HG03565 (cell line): ENCODE measurements around the gene DNAH17.

Source experiments
- ATAC-seq: cut with Tn5 transposase; IDR thresholded peaks from one replicate; pipeline ENCODE4 v1.9.1; 2021; ENCODE audit warnings: mild to moderate bottlenecking, moderate library complexity; ENCODE audit not compliant: unreplicated experiment

DNAH17 gene

GRCh38 chr17:78433780-78434335 lies 143.3 kb downstream of the DNAH17 start:
- ATAC-seq: no peak

DNA sequence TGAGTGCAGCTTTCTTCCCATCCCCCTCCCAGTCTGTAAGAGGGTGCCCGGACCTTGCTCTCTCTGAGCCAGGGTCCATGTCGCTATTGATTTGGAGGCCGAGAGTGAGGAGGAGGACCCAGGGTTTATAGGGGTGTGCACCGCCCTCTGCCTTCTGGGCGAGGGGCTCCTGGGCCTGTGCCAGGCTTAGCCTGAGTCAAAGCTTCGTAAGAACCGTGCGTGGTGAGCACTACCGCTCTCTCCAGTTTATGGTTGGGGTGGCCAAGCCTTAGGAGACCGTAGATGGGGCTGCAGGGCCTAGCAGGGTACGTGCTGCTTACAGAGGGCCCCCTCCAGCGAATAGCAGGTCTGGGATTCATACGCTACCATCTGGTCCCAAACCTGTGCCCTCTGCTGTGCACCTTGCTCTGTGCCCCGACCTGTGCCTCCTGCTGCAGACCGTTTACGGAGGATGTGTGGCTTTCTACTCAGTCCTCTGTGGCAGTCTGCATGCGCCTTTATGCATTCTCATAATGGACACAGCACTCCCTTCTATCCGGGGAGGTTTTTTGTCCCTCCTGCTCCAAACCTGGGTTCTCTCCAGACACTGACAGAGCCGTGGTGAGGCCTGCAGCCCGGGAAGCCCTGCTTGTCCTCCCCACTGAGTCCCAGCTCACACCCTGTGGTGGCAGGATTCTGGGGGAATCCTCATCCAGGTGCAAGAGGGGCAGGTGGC lies 144.0 kb downstream of the DNAH17 start:
- no peak for ATAC-seq

DNA sequence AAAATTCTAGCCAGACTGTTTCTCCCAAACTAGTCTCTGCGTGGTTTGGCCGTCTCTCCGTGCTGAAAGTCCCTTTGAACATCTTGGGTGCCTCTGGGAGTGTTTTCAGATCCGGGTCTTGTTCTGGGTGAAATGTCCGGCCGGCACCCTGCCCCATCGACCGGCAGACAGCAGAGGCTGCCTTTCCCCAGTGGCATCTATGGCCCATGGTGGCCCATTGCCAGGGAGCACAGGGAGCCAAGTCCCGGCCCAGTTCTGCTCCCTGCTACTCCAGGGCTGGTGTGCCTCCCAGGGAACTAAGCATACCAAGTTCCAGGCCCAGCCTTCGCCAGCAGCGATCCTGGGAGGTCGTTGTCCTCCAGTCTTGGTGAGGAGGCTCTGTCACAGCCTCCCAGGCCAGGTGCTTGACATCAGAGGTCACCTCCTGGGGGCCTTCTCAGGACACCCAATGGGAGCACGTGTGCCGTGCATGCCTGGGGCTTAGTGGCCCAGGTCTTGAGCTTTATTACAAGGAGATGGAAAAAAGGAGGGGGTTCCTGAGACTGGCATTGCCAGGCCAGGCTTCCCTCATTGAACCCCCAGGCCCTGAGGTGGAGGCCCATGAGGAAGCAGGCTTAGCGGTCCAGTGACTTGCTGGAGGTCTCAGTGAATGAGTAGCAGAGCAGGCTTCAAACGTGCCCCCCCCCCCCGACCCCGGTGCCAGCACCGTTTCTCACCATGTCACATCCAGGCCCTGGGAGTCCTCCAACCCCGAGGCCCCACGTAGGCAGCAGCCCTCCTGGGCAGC lies 144.8 kb downstream of the DNAH17 start:
- ATAC-seq: no peak

DNA sequence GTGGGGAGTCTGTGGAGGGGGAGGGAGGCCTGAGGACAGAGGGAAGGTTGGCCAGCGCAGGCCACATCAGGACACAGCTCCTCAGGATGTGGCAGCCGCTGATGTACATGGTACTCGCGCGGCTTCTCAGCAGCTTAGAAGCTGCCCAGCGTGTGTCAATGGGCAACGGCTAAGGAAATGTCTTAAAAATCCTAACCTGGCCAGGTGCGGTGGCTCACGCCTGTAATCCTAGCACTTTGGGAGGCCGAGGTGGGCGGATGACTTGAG lies 145.6 kb downstream of the DNAH17 start:
- ATAC-seq: no peak

DNA sequence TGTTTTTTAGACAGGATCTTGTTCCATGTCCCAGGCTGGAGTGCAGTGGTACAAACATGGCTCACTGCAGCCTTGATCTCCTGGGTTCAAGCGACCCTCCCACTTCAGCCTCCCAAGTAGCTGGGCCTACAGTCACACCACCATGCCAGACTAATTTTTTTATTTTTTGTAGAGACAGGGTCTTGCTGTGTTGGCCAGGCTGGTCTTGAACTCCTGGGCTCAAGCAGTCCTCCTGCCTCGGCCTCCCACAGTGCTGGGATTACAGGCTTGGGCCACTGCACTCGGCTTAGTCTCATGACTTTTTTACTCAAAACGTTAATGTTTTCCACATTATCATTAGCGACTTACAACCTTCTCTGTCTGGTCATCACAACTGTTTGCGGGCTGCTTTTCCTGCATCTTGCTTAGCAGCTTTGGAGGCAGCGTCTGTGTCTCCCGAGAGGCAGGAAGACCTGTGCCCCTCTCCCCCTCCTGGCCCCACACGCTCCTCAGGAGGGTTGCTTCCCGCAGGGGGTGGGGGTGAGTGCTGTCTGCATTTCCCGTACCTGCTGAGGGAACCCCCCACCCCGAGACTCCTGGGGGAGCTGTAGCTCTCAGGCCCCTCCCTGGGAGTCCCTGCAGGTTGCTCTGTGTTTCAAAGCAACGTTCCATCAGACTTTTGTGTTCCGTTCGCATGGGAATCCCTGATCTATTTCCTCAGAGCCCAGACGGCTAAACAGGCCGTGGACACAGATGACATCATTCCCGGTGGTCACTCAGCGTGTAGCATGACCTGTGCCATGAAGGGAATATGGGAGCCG lies 146.1 kb downstream of the DNAH17 start:
- ATAC-seq: no peak

DNA sequence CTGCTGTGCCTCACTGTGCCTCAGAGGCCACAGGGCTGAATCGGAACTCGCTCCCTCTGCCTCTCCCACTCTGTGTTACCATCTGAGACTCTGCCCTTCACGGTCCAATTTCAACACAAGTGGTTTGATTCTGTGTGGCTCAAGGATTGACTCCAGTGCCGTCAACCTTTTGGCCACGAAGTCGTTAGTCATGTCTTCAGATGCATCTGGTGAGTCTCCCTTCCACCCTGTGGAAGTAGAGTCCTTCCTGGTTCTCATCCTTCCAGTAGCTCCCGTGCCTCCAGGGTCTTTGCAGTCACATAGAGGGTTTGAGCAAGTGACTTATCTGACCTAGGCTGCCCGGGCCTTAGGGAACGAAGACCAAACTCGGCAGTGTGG lies 147.6 kb downstream of the DNAH17 start:
- ATAC-seq: no peak

GRCh38 chr17:78428836-78429617 lies 148.2 kb downstream of the DNAH17 start:
- no peak for ATAC-seq

DNA sequence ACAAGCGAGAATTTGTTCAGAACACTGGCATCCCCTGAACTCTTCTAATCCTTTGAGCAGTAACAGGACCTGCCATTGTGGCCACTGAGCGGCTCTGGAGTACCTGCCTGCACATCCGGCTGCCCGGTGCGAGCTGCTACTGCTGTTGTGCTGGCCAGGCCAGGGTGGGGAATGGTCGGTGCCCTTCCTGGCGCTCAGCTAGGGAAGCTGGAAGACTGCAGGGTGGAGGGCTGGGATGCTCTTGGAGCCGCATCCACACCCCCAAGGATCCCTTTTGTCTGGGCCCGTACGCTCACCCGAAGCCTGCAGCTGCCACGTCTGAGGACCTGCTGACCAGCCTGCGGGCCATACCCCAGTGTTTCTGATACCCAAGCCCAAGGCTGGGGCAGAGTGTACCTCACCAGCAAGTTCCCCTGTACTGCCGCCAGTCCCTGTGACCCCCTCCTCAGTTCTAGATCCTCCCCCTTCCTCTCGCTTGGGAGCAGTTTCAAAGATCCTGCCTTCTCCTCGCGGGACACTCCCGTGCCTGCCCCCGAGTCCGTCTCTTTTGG lies 149.1 kb downstream of the DNAH17 start:
- ATAC-seq: no peak

- ATAC-seq: no peak
These were observed 150.1 kb downstream of the DNAH17 start for GRCh38 chr17:78427140-78427539.

DNA sequence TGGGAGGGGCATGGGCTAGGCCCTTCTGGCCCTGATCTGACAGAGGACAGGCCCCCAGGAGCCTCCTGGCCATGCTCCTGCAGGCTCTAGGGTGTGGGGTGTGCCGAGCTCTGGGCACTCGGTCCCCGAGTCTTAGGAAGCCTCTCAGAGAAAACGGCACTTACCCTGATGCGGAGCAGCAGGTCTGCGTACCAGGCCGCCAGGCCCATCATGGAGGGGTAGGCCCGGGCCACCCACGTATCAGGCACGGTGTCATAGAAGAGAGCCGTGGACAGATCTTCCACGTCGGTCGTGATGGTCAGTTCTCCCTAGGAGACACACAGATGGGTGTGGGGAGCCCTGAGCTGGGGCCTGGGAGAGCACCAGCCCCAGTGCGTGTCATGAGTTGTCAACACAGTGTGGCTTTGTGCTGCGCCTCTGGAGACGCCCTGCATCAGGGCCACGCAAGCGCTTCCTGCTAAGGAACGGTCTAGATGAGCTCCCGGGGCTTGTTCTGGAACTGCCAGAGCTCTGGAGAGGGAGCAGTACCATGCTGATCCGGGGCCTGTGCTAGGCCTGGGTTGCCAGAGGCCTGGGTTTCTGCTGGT lies 150.8 kb downstream of the DNAH17 start:
- no peak for ATAC-seq

DNA sequence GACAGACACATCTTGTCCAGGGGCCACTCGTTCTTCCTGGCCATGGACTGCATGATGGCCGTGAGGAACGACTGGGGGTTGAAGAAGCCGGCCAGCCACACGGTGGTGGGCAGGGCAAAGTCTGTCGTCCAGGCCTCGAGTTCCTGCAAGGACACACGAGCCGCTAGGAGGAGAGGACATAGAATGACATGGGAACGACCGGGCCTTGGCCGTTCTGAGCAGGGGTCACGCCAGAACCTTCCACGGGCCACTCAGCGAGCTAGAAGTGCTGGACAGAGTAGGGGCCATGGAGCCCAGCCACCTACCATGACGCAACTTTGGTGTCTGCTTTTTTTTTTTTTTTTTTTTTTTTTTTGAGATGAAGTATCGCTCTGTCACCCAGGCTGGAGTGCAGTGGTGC lies 151.8 kb downstream of the DNAH17 start:
- no peak for ATAC-seq

DNA sequence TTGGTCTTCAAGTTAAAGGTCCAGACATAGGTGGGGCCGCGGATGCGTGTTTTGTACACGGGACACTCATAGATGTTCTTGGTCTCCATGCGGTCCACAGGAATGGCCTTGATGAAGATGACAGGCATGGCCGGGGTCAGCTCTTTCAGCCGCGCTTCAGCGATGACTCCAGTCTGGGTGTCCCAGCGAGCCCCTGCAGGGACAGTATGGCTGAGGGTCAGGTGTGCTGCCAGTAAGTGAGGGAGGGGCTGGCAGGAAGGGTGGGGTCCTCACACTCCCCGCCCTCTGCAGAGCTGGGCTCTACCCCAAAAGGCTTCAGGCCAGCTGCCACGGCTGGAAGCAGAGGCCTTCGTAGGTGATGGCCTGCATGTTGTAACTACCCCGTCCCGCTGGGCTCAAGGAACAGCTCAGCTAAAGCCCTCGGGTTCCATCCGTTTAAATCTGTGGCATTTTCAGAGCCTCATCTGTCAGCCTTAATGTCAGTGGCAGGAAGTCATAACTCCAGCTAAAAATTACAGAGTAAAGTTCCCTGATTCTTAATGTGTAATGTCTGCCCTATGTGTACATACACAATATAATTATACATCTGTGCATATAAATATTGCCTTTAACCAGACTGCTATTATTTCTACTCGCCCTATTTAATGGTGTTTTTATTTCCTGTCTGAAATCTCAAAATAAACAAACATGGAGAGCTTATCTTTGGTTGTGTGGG lies 153.1 kb downstream of the DNAH17 start:
- ATAC-seq: no peak

DNA sequence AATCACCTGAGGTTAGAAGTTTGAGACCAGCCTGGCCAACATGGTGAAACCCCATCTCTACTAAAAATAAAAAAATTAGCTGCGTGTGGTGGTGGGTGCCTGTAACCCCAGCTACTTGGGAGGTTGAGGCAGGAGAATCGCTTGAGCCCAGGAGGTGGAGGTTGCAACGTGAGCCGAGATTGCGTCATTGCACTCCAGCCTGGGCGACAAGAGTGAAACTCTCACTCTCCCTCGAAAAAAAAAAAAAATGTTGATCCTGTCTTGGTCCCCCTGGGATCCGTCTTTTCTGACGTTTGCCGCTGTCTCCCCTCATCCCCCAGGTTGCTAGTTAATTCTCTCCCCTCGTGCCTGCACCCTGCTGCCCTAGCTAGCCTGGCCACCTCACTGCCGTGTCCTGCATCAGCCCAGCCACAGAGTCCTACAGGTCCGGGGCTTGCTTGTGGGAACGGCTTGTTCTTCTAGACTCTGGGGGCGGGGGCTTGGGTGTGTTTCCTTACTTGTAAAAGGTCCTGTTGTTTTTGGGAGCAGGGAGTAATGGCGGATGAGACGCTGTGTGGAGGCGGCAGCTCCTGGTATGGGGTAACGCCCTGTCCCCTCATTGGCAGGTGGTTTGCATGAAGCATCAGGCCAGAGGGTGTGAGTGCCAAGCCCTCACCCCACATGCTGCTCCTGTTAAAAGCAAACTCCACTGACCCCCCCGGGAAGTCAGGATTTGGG lies 154.2 kb downstream of the DNAH17 start:
- no peak for ATAC-seq

GRCh38 chr17:78422267-78422605 lies 155.0 kb downstream of the DNAH17 start:
- no peak for ATAC-seq

DNA sequence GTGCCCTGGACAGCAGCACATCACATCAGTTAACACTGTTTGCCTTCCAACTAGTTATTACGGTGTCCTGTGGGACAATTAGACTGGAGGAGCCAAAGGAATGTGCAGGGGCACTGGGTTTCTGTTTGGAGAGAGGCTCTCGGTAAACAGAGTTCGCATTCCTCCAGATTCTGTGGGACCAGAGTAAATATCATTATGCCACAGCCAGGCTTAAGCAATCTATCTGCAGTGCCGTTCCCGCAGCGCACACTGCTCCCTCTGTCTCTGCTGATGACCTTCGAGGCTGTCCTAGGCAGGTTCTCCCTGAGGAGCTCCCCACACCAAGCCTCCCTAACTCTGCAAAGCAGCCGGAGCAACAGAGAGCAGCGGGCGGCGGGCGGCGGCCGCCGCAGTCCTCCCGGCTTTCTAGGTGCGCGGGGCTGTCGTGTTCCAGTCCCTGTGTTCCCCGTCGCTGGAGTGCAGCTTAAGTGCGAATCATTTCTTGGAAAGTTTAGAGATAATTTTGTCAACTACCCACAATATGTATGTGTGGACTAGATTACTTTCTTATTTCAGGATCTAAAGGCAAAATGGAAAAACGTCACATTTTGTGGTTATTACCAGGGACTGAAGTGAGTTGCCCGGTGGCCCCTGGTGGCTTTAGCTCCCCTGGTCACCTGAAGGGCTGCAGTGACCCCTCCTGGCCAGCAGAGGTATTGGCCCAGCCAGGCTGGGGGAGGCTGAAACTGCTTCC lies 155.5 kb downstream of the DNAH17 start:
- ATAC-seq: no peak

GRCh38 chr17:78421084-78421533 lies 156.1 kb downstream of the DNAH17 start:
- ATAC-seq: no peak

DNA sequence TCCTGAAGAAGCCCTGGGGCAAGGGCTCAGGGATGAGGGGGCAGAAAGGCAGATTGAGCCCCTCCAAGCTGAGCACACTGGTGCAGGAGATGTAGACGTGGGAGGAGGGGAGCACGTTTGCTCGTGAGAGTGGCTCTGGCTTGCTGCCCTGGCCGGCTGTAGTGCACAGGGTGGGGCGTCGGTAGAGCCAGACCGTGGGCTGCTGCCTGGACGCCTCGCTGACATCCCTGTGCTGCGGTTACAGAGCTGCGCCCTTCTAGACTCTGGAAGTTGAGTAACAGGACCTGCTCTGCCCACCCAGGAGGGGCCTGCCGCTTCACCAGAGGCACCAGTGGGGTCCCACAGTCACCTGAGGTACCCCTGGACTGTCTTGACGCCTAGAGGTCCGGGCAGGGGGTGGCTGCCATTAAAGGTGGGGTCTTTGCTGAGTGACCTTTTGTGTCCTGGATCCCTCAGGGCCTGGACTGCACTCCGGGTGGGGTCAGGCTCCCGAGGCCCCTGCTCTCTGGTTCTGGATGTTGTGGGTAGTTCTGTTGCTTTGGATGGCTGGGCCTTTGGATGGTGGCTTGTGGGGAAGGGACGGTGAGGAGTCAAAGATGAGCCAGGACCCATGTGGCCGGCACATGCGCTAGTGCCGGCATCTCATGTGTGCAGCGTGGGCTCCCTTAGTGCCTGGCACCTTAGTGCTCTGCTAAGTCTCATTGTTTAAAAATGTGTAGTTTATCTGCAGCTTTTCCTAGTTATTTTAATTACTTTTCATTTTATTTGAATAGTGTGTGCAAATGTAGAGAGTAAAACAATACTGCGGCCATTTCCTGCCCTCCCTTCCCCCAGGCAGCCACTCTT lies 157.0 kb downstream of the DNAH17 start:
- ATAC-seq: no peak
